Measurements from ENCODE around the gene KCNG4.

Gene KCNG4

DNA sequence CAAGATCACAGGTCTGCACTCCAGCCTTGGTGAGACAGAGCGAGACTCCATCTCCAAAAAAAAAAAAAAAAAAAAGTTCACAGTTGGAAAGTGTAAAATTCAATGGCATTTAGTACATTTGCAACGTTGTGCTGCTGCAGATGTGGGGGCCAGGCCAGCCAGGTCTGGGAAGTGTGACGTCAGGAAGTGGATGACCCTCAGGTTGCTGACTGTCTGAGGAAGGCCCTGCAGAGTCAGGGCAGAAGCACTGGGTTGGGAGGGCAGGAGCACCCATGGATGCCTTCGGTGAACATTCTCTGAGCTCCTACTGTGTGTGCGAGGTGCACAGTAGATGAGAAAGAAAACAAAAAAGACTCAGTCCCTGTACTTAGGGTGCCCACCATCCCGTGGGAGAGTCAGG lies 42.7 kb upstream of the KCNG4 start:
- intact Hi-C loops (cut with DNase I; ENCODE audit: low total_unique reads), result no loop called here
- DNase-seq, result no peak
- TF ChIP-seq, protein P1, sequence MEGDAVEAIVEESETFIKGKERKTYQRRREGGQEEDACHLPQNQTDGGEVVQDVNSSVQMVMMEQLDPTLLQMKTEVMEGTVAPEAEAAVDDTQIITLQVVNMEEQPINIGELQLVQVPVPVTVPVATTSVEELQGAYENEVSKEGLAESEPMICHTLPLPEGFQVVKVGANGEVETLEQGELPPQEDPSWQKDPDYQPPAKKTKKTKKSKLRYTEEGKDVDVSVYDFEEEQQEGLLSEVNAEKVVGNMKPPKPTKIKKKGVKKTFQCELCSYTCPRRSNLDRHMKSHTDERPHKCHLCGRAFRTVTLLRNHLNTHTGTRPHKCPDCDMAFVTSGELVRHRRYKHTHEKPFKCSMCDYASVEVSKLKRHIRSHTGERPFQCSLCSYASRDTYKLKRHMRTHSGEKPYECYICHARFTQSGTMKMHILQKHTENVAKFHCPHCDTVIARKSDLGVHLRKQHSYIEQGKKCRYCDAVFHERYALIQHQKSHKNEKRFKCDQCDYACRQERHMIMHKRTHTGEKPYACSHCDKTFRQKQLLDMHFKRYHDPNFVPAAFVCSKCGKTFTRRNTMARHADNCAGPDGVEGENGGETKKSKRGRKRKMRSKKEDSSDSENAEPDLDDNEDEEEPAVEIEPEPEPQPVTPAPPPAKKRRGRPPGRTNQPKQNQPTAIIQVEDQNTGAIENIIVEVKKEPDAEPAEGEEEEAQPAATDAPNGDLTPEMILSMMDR (IDR thresholded peaks at IDR 0.05), result no peak
- no peaks in the 10 kb centered on the region for H3K36me3 ChIP-seq
- no peaks in the 10 kb centered on the region for H3K9me3 ChIP-seq
- H3K4me1 ChIP-seq, result peaks cover 0 to 35% (median 17%) of the 10 kb centered on the region in 4 donors
- no peak overlapping the region for H3K4me3 ChIP-seq
- no peak overlapping the region for H3K27ac ChIP-seq
- H3K27me3 ChIP-seq, result no peaks in the 10 kb centered on the region

DNA sequence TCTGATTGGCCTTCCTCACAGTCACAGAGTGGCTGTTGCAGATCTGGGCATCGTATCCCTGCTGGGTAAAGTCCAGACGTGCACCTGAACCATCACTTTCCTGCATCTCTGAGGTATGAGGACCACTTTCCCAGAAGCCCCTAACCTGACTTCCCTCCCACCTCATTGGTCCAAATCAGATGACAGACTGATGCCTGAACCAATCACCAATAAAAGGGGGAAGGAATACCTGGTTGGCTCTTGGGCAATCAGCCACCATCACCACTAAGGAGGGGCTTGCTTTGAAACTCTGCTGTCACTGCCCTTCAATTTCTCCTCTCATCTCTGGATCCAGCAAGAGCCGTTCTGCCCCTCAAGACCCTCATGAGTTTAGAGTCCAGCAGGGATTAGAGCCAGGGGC lies 41.3 kb upstream of the KCNG4 start:
- no peak overlapping the region for H3K4me3 ChIP-seq
- no peak overlapping the region for H3K27ac ChIP-seq
- no peaks in the 10 kb centered on the region for H3K9me3 ChIP-seq
- TF ChIP-seq, protein P1 (IDR thresholded peaks at IDR 0.05), result no peak
- DNase-seq, result no peak
- no peaks in the 10 kb centered on the region for H3K27me3 ChIP-seq
- no peaks in the 10 kb centered on the region for H3K36me3 ChIP-seq
- intact Hi-C loops (cut with DNase I; ENCODE audit: low total_unique reads), result no loop called here
- peaks cover 0 to 21% (median 12%) of the 10 kb centered on the region in 4 donors for H3K4me1 ChIP-seq

DNA sequence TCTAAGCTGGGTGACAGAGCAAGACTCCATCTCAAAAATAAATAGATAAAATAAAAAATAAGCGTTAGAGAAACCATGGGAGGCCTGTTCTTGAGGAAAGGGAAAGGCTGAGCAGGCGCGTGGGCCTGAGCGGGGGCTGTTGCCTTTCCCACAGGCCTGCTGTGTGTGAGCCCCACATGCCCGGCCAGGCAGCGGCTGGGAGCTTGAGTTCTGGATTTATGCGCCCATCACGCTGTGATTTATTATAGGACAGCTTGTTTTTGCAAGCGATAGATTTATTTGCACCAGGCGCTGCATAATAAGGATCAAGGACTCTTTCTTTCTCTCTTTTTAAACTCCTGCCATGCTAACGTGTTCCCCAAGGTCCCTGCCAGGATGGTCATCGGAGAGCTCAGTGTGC lies 40.1 kb upstream of the KCNG4 start:
- intact Hi-C loops (cut with DNase I; ENCODE audit: low total_unique reads), result loop anchor here (2.0 kb wide), 1 partner anchor 25 kb away; no protein-coding TSS in a partner anchor
- H3K36me3 ChIP-seq, result no peaks in the 10 kb centered on the region
- TF ChIP-seq, protein P1 (IDR thresholded peaks at IDR 0.05), result no peak
- no peak overlapping the region for H3K4me3 ChIP-seq
- no peaks in the 10 kb centered on the region for H3K27me3 ChIP-seq
- no peaks in the 10 kb centered on the region for H3K9me3 ChIP-seq
- no peak for DNase-seq
- peaks cover 0 to 14% (median 8%) of the 10 kb centered on the region in 4 donors for H3K4me1 ChIP-seq
- no peak overlapping the region for H3K27ac ChIP-seq

DNA sequence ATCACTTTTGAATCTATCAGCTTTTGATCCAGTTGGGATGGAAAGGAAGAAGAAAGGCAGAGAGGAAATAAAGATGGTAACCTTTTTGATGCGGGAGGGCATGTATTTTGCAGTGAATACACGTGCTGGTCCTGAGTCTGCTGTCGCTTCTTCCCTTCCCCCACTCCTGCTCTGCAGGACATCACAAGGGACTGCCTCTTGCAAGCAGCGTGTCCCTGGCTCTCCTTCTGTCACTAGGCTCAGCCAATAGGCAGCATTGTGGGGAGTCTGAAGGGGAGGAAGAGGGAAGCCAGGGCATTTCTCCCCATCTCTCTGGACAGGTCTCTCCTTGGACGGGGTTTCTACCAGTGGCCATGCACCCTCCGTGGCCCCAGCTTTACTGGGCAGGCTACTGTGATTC lies 39.2 kb upstream of the KCNG4 start:
- Histone ChIP-seq H3K27me3 (peaks cover 0 to 5% of the 10 kb centered on the region in 2 donors), H3K36me3 (no peaks in the 10 kb centered on the region), H3K27ac (no peak overlapping the region), H3K9me3 (no peaks in the 10 kb centered on the region), H3K4me1 (peaks cover 0 to 5% (median 3%) of the 10 kb centered on the region in 4 donors), H3K4me3 (no peak overlapping the region)
- intact Hi-C loops (cut with DNase I; ENCODE audit: low total_unique reads), result loop anchor here (2.0 kb wide), 1 partner anchor 26 kb away; no protein-coding TSS in a partner anchor
- TF ChIP-seq, protein P1 (IDR thresholded peaks at IDR 0.05), result no peak
- DNase-seq, result no peak

GRCh38 chr16:84278333-84278732 lies 38.5 kb upstream of the KCNG4 start:
- intact Hi-C loops (cut with DNase I; ENCODE audit: low total_unique reads), result loop anchor here (2.0 kb wide), 1 partner anchor 26 kb away; no protein-coding TSS in a partner anchor
- TF ChIP-seq, protein P1 (IDR thresholded peaks at IDR 0.05), result no peak
- H3K4me1 ChIP-seq, result peaks cover 0 to 3% (median 0%) of the 10 kb centered on the region in 4 donors
- H3K27me3 ChIP-seq, result peaks cover 0 to 6% of the 10 kb centered on the region in 2 donors
- no peaks in the 10 kb centered on the region for H3K36me3 ChIP-seq
- H3K4me3 ChIP-seq, result no peak overlapping the region
- no peak for DNase-seq
- H3K27ac ChIP-seq, result no peak overlapping the region
- no peaks in the 10 kb centered on the region for H3K9me3 ChIP-seq

Measured in tibial artery (tissue), 4 donors.